Ascending aorta (tissue), 2 donors: ENCODE measurements around the gene DPYSL4. TPM values are rescaled to one million over a fixed set of nuclear protein-coding genes. Genes with fewer than 3 reads are reported as not detected.
A peak's percentile ranks its signal among the peaks of the same experiment; 100 is the strongest.

Source experiments
- DNase-seq, 2 donors: peaks; one replicate each; pipeline ENCODE4 v3.0.0-alpha.2; 2019; ENCODE audit warnings: low spot score in 2 of 2
- H3K27ac ChIP-seq, 2 donors: fragments of 200-600 bp; sonication (generic); one replicate each; pipeline ENCODE4 v1.5.1; 2016 to 2017; ENCODE audit warnings: mild to moderate bottlenecking in 1 of 2
- H3K27me3 ChIP-seq: fragments of 200-600 bp; sonication (generic); one replicate; pipeline ENCODE4 v1.5.1; 2017
- H3K36me3 ChIP-seq, 2 donors: fragments of 200-600 bp; sonication (generic); one replicate each; pipeline ENCODE4 v1.5.1; 2016
- H3K4me1 ChIP-seq, 2 donors: fragments of 200-600 bp; sonication (generic); one replicate each; pipeline ENCODE4 v1.5.1; 2016 to 2017; ENCODE audit warnings: mild to moderate bottlenecking in 1 of 2
- H3K4me3 ChIP-seq, 2 donors: fragments of 200-600 bp; sonication (generic); one replicate each; pipeline ENCODE4 v1.5.1; 2016 to 2017; ENCODE audit warnings: mild to moderate bottlenecking in 1 of 2
- H3K9me3 ChIP-seq, 2 donors: fragments of 200-600 bp; sonication (generic); one replicate each; pipeline ENCODE4 v1.5.1; 2016
- CTCF ChIP-seq, 3 experiments: fragments of 200-600 bp in 2 of 3; fragments of 450-650 bp in 1 of 3; sonication (generic) in 2 of 3; IDR thresholded peaks; one replicate each; pipeline ENCODE4 v1.5.1; 2016 to 2019; ENCODE audit warnings: antibody characterized with exemption in 3 of 3, mild to moderate bottlenecking in 1 of 3, moderate library complexity in 1 of 3
- intact Hi-C: fragments of 100-400 bp; cut with DNase I; formaldehyde crosslinking; loops from one replicate; pipeline ENCODE4 v1.15.1; 2023
- total RNA-seq: library from RNA; depleted of rRNA; stranded (reverse); fragments of >200 nt; gene quantifications from one replicate; pipeline ENCODE4 v1.1.0, GENCODE V29; 2016

DPYSL4 gene
- total RNA-seq, 1 donor from 2014 or later: not detected

GRCh38 chr10:132248455-132249225, 61.9 kb downstream of the DPYSL4 start:
- peak overlapping the region in 1 of 2 donors; percentile 21 for H3K4me3 ChIP-seq
- intact Hi-C loops: no loop called here
- no peak for DNase-seq
- H3K4me1 ChIP-seq: no peaks in the 10 kb centered on the region
- H3K36me3 ChIP-seq: no peaks in the 10 kb centered on the region
- no peaks in the 10 kb centered on the region for H3K27me3 ChIP-seq
- H3K9me3 ChIP-seq: no peaks in the 10 kb centered on the region
- TF ChIP-seq CTCF (IDR thresholded peaks at IDR 0.05): no peak
- no peak overlapping the region for H3K27ac ChIP-seq

DNA sequence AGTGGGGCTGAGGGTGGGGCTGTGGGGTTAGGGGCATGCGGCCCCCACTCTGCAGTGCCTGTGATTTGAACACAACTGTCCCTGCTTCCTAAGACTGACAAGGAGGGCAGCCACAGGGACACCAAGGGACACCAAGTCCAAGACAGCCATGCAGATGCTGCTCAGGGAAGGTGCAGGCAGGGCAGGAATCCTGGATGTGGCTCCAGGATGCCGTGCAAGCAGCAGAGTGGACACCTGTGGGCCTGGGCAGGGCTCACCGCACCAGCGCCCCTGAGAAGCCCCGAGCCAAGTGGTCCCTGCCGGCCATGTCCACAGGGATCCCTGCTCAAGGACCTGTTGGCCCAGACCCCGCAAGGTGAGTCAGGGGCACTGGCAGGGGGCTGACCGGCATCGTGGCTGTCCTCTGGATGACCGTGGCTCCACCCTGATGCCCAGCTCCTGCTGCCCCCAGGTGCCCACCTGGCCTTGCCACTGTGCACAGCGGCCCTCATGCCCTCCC, 62.5 kb downstream of the DPYSL4 start:
- no peak overlapping the region for H3K4me3 ChIP-seq
- no peak for DNase-seq
- TF ChIP-seq CTCF (IDR thresholded peaks at IDR 0.05): no peak
- H3K27ac ChIP-seq: no peak overlapping the region
- no peaks in the 10 kb centered on the region for H3K9me3 ChIP-seq
- H3K4me1 ChIP-seq: no peaks in the 10 kb centered on the region
- no peaks in the 10 kb centered on the region for H3K36me3 ChIP-seq
- intact Hi-C loops: no loop called here
- H3K27me3 ChIP-seq: no peaks in the 10 kb centered on the region

DNA sequence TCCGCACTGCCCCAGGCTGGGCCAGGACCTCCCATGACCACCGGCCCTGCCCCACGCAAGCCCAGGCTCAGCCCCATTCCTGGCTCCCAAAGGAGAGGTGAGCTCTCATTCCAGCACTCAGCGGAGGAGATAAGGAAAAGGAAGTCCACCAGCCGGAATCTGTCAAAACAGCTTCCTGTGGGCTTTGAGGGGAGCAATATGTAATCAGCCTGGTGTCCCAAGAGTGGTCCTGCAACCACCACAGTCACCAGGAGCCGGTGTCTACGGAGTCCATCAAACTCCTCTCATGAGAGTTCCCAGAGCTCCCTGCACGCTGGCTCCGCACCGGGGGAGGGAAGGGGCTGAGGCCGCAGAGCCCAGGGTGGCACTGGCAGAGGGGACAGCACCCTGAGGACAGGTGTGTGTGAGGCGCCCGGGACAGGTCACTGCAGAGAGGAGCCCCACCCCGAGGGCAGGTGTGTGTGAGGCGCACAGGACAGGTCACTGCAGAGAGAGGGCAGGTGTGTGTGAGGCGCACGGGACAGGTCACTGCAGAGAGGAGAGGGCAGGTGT, 63.2 kb downstream of the DPYSL4 start:
- H3K4me1 ChIP-seq: no peaks in the 10 kb centered on the region
- intact Hi-C loops: no loop called here
- H3K27me3 ChIP-seq: no peaks in the 10 kb centered on the region
- no peak for TF ChIP-seq CTCF (IDR thresholded peaks at IDR 0.05)
- H3K36me3 ChIP-seq: no peaks in the 10 kb centered on the region
- no peak for DNase-seq
- H3K27ac ChIP-seq: no peak overlapping the region
- no peak overlapping the region for H3K4me3 ChIP-seq
- no peaks in the 10 kb centered on the region for H3K9me3 ChIP-seq

DNA sequence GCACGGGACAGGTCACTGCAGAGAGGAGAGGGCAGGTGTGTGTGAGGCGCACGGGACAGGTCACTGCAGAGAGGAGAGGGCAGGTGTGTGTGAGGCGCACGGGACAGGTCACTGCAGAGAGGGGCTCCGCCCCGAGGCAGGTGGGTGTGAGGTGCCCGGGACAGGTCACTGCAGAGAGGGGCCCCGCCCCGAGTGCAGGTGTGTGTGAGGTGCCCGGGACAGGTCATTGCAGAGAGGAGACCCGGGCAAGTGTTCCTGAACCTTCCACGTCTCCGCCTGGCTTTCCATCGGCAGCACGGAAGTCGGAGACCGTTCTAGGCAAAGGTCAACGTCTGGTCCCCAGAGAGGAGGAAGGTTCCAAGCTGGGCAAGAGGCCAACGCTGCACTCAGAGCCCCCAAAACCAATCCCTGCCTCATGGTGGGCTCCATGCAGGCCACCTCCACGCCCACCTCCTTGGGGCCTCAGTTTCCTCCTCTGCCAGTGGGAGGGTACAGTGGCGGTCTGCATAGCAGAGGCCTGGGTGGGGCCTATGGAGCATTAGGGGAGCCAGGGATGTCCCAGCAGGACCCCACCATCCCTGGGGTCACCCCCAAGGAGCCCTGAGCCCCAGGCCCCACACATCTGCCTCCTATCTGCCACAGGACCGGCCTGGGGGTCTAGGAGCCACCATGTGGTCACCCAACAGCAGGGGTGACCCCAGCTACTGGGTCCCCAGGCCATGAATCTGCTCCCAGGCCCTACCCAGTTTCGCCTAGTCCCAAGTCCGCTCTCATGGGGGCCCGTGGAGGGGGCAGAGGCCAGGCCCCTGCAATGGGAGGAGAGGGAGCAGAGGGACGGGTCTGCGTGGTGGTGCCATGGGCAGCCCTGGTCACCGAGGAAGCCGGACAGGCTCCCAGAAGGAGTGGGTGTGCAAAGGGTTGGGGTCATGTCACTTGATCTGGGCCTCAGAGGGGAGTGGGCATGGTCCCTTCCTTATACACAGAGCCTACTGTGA, 64.0 kb downstream of the DPYSL4 start:
- Histone ChIP-seq H3K4me1 (no peaks in the 10 kb centered on the region), H3K27ac (no peak overlapping the region), H3K4me3 (no peak overlapping the region), H3K9me3 (no peaks in the 10 kb centered on the region), H3K36me3 (no peaks in the 10 kb centered on the region), H3K27me3 (no peaks in the 10 kb centered on the region)
- TF ChIP-seq CTCF (IDR thresholded peaks at IDR 0.05): no peak
- intact Hi-C loops: no loop called here
- no peak for DNase-seq

DNA sequence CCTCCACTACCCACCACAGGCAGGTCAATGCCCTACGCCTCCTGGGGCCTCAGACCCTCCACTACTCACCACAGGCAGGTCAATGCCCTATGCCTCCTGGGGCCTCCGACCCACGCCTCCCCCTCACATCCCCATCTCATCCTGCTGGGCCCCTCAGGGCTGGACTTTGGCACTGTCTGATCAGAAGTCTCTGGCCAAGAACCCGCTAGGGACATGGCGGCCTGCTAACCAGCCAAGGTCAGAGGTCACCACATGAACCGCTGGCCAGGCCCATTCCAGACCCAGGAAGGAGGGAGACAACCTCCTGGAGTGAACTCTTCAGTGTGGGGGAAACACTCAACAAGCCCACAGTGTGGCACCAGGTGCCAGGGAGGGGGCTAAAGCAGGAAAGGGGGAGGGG, 65.2 kb downstream of the DPYSL4 start:
- no peaks in the 10 kb centered on the region for H3K4me1 ChIP-seq
- H3K27ac ChIP-seq: no peak overlapping the region
- H3K9me3 ChIP-seq: no peaks in the 10 kb centered on the region
- TF ChIP-seq CTCF (IDR thresholded peaks at IDR 0.05): no peak
- H3K4me3 ChIP-seq: no peak overlapping the region
- no peak for DNase-seq
- no peaks in the 10 kb centered on the region for H3K36me3 ChIP-seq
- no peaks in the 10 kb centered on the region for H3K27me3 ChIP-seq
- intact Hi-C loops: no loop called here
